Measurements from ENCODE around the gene NIP7. TPM values are rescaled to one million over a fixed set of nuclear protein-coding genes. Genes with fewer than 3 reads are reported as not detected.

The NIP7 gene
- total RNA-seq, 1 experiment from 2014 or later, result 72.8 TPM

DNA sequence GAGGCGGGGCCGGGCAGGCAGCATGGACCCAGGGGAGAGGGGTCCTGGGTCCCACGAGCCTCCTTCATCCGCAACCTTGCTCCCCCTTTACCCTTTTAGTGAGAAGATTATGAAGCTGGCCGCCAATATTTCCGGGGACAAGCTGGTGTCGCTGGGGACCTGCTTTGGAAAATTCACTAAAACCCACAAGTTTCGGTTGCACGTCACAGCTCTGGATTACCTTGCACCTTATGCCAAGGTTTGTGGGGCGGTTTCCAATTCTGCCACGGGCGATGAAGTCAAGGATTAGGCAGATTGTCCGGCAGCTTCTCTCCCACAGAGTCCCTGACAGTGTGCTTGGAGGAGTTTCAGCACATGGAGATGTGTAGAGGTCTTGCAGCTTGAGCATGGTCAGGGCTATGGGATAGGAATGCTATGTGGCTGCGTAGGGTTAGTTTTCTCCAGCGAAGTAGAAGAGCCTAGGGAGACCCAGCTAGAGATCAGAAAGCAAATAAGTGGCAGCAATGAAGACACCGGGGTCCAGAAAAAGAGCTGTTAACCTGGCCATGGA is 598 bp downstream of the NIP7 start:
- peaks cover 21 to 60% (median 46%) of the 10 kb centered on the region in 3 experiments; a peak in 6 of 7 replicates for H3K36me3 Mint-ChIP-seq (ENCODE audit: insufficient read depth in 1 of 3, low read depth in 3 of 3)
- H3K27me3 Mint-ChIP-seq (ENCODE audit: low read depth), result no peaks in the 10 kb centered on the region
- Histone ChIP-seq H3K4me2 (ENCODE audit: insufficient read depth, insufficient read length, low read length) (peak overlapping the region; percentile 100), H3K18ac (ENCODE audit: insufficient read length, low read depth, low read length) (no peak overlapping the region), H3K23me2 (ENCODE audit: insufficient read length, low read depth, low read length, poor library complexity, severe bottlenecking) (peaks cover 7% of the 10 kb centered on the region), H2AK5ac (ENCODE audit: insufficient read length, low read length) (no peak overlapping the region), H3K4ac (ENCODE audit: low read depth, low read length) (no peak overlapping the region), H3K4me1 (ENCODE audit: insufficient read depth, low read length) (no peaks in the 10 kb centered on the region), H3K27ac (ENCODE audit: insufficient read length, low read depth, low read length) (no peak overlapping the region), H2BK20ac (ENCODE audit: low read depth, low read length, poor library complexity, severe bottlenecking) (no peak overlapping the region), H2AFZ (ENCODE audit: low read length) (no peak overlapping the region), H4K20me1 (ENCODE audit: control insufficient read depth, insufficient read depth, insufficient read length) (no peaks in the 10 kb centered on the region), H3K79me1 (ENCODE audit: insufficient read depth, low read depth, low read length, poor library complexity, severe bottlenecking) (peaks cover 16% of the 10 kb centered on the region), H3K79me2 (ENCODE audit: insufficient read depth, low read length) (peaks cover 5% of the 10 kb centered on the region; the same call in 1 of the 2 replicates), H4K91ac (ENCODE audit: insufficient read length, low read depth, low read length) (no peak overlapping the region), H2BK120ac (ENCODE audit: low read depth, low read length, poor library complexity, severe bottlenecking) (no peak overlapping the region), H4K8ac (replicated peaks; ENCODE audit: insufficient read length, low read depth, low read length) (no peak overlapping the region), H3K23ac (ENCODE audit: insufficient read length, low read depth, low read length) (no peak overlapping the region), H3K56ac (ENCODE audit: insufficient read length, low read depth, low read length) (no peak overlapping the region), H2BK5ac (ENCODE audit: insufficient read length, low read length) (no peak overlapping the region), H4K5ac (ENCODE audit: insufficient read length, low read depth, low read length) (no peak overlapping the region), H3K14ac (ENCODE audit: insufficient read depth, low read length) (peak overlapping the region; percentile 73; the same call in 1 of the 2 replicates), H3K27me3 (ENCODE audit: insufficient read depth, low read length) (no peaks in the 10 kb centered on the region), H3K9ac (ENCODE audit: extremely low read depth, insufficient read length, low read length) (peak overlapping the region; percentile 97), H2BK12ac (ENCODE audit: insufficient read length, low read depth, low read length) (no peak overlapping the region), H3T11ph (ENCODE audit: low read length) (no peak overlapping the region), H2BK15ac (ENCODE audit: low read depth, low read length) (no peak overlapping the region), H3K9me3 (ENCODE audit: control insufficient read depth, low read depth, low read length) (no peaks in the 10 kb centered on the region)
- no peak for DNase-seq
- no CpG with 5 or more reads among the region's 16 CpGs for WGBS (ENCODE audit: extremely low coverage, insufficient read length, low lambda C conversion rate)
- no peaks in the 10 kb centered on the region for H3K9me3 Mint-ChIP-seq
- peaks cover 16 to 20% of the 10 kb centered on the region in 2 experiments for H3K4me1 Mint-ChIP-seq
- peak overlapping the region; percentile 92 to 98 for H3K4me3 Mint-ChIP-seq
- TF ChIP-seq, protein P1, sequence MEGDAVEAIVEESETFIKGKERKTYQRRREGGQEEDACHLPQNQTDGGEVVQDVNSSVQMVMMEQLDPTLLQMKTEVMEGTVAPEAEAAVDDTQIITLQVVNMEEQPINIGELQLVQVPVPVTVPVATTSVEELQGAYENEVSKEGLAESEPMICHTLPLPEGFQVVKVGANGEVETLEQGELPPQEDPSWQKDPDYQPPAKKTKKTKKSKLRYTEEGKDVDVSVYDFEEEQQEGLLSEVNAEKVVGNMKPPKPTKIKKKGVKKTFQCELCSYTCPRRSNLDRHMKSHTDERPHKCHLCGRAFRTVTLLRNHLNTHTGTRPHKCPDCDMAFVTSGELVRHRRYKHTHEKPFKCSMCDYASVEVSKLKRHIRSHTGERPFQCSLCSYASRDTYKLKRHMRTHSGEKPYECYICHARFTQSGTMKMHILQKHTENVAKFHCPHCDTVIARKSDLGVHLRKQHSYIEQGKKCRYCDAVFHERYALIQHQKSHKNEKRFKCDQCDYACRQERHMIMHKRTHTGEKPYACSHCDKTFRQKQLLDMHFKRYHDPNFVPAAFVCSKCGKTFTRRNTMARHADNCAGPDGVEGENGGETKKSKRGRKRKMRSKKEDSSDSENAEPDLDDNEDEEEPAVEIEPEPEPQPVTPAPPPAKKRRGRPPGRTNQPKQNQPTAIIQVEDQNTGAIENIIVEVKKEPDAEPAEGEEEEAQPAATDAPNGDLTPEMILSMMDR (conservative IDR thresholded peaks at IDR 0.05), result no peak
- peak overlapping the region; percentile 97 to 98 (median 98) for H3K27ac Mint-ChIP-seq

Data from H9 (cell line).